Sigmoid colon (tissue), 4 donors: Measurements from ENCODE around the gene JMJD4.

Experiments used
- CTCF ChIP-seq, 4 experiments: fragments of 450-650 bp in 3 of 4; fragments of 200-600 bp in 1 of 4; IDR thresholded peaks; one replicate each; pipeline ENCODE4 v1.5.1; 2016 to 2019; ENCODE audit warnings: antibody characterized with exemption in 4 of 4, mild to moderate bottlenecking in 3 of 4, moderate library complexity in 2 of 4
- EP300 ChIP-seq, 4 donors: sonication (generic); formaldehyde crosslinking; IDR thresholded peaks; one replicate each; pipeline ENCODE4 v1.6.1; 2017; ENCODE audit warnings: antibody characterized with exemption in 4 of 4
- POLR2A ChIP-seq, 2 donors: fragments of 450-650 bp; IDR thresholded peaks; one replicate each; pipeline ENCODE4 v1.6.1; 2016; ENCODE audit warnings: antibody characterized with exemption in 2 of 2, mild to moderate bottlenecking in 2 of 2, moderate library complexity in 2 of 2
- POLR2AphosphoS5 ChIP-seq, 4 donors: sonication (generic); formaldehyde crosslinking; IDR thresholded peaks; one replicate each; pipeline ENCODE4 v1.6.1; 2017; ENCODE audit warnings: antibody characterized with exemption in 4 of 4

GRCh38 chr1:227773558-227773957, 38.5 kb upstream of the JMJD4 start:
- TF ChIP-seq CTCF (IDR thresholded peaks at IDR 0.05), result no peak
- TF ChIP-seq POLR2A (IDR thresholded peaks at IDR 0.05), result no peak
- TF ChIP-seq EP300 (IDR thresholded peaks at IDR 0.05), result no peak
- no peak for TF ChIP-seq POLR2AphosphoS5 (IDR thresholded peaks at IDR 0.05)
